Measurements from ENCODE around the gene PLA2R1. TPM values are rescaled to one million over a fixed set of nuclear protein-coding genes. Genes with fewer than 3 reads are reported as not detected.

PLA2R1 gene
- total RNA-seq, 1 experiment from 2014 or later = not detected

DNA sequence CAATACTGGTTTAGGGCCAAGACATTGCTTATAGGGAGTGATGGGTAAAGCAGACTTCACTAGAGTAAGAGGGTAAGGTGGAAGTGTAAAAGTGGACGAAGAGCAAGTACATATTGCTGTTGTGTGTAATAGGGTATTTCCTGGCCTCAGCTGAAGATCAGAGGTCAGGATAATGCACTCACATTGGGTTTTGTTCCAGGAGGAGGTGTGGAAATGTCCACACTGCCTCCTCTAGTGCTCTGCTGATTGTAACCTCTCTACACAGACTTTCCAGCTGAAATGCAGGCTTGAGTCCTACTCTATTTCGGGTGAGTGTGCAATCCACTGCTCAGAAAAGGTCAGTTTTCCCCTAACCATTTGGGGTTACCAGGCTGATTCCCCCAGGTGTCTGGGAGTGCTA, 41.7 kb upstream of the PLA2R1 start:
- intact Hi-C loops (cut with micrococcal nuclease; ENCODE audit: unreplicated experiment) = no loop called here
- Histone ChIP-seq H3K9me3 (ENCODE audit: low read depth, low read length, poor library complexity, severe bottlenecking) (no peaks in the 10 kb centered on the region), H3K36me3 (ENCODE audit: insufficient read depth, low read length, poor library complexity, severe bottlenecking) (no peaks in the 10 kb centered on the region), H3K4me1 (ENCODE audit: insufficient read depth, low read length, poor library complexity, severe bottlenecking) (no peaks in the 10 kb centered on the region), H3K27ac (ENCODE audit: low read depth, low read length, poor library complexity, severe bottlenecking) (no peak overlapping the region), H3K27me3 (replicated peaks; ENCODE audit: insufficient read depth, low read depth, low read length, poor library complexity) (peaks cover 2% of the 10 kb centered on the region), H3K4me3 (ENCODE audit: low read depth, low read length, poor library complexity, severe bottlenecking) (no peak overlapping the region)
- DNase-seq (ENCODE audit: low spot score) = no peak
- ChIA-PET POLR2A (ENCODE audit: low non-redundant PET) (no interaction called here), CTCF (no interaction called here)
- TF ChIP-seq, protein P1, sequence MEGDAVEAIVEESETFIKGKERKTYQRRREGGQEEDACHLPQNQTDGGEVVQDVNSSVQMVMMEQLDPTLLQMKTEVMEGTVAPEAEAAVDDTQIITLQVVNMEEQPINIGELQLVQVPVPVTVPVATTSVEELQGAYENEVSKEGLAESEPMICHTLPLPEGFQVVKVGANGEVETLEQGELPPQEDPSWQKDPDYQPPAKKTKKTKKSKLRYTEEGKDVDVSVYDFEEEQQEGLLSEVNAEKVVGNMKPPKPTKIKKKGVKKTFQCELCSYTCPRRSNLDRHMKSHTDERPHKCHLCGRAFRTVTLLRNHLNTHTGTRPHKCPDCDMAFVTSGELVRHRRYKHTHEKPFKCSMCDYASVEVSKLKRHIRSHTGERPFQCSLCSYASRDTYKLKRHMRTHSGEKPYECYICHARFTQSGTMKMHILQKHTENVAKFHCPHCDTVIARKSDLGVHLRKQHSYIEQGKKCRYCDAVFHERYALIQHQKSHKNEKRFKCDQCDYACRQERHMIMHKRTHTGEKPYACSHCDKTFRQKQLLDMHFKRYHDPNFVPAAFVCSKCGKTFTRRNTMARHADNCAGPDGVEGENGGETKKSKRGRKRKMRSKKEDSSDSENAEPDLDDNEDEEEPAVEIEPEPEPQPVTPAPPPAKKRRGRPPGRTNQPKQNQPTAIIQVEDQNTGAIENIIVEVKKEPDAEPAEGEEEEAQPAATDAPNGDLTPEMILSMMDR (conservative IDR thresholded peaks at IDR 0.05; ENCODE audit: low read depth, low read length) = no peak
- no peak for TF ChIP-seq EZH2 (IDR thresholded peaks at IDR 0.05; ENCODE audit: borderline replicate concordance, low read depth, low read length, poor library complexity, severe bottlenecking)
- no TSS peak for BruUV-seq (replicated peaks)

DNA sequence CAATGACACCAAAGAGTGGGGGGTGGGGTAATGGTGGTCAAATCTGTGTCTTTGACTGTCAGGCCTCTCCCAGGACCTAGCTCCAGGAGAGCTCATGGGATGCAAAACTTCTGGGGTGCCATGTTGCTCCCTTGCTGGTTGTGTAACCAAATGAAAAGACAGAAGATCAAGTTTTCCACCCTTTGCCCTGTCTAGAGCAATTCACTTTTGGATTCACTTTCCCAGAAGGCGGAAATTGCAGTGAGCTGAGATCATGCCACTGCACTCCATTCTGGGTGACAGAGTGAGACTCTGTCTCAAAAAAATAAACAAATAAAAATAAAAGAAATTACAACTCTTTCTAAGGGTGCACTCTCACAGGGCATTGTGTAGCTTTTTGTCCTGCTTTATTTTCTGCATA, 34.9 kb upstream of the PLA2R1 start:
- no peaks in the 10 kb centered on the region for H3K9me3 ChIP-seq (ENCODE audit: low read depth, low read length, poor library complexity, severe bottlenecking)
- no peak overlapping the region for H3K27ac ChIP-seq (ENCODE audit: low read depth, low read length, poor library complexity, severe bottlenecking)
- POLR2A ChIA-PET (ENCODE audit: low non-redundant PET) = no interaction called here
- H3K4me1 ChIP-seq (ENCODE audit: insufficient read depth, low read length, poor library complexity, severe bottlenecking) = no peaks in the 10 kb centered on the region
- H3K4me3 ChIP-seq (ENCODE audit: low read depth, low read length, poor library complexity, severe bottlenecking) = no peak overlapping the region
- intact Hi-C loops (cut with micrococcal nuclease; ENCODE audit: unreplicated experiment) = no loop called here
- BruUV-seq (replicated peaks) = no TSS peak
- TF ChIP-seq, protein P1 (conservative IDR thresholded peaks at IDR 0.05; ENCODE audit: low read depth, low read length) = no peak
- TF ChIP-seq EZH2 (IDR thresholded peaks at IDR 0.05; ENCODE audit: borderline replicate concordance, low read depth, low read length, poor library complexity, severe bottlenecking) = no peak
- H3K27me3 ChIP-seq (replicated peaks; ENCODE audit: insufficient read depth, low read depth, low read length, poor library complexity) = peaks cover 2% of the 10 kb centered on the region
- DNase-seq (ENCODE audit: low spot score) = no peak
- CTCF ChIA-PET = no interaction called here
- H3K36me3 ChIP-seq (ENCODE audit: insufficient read depth, low read length, poor library complexity, severe bottlenecking) = no peaks in the 10 kb centered on the region

DNA sequence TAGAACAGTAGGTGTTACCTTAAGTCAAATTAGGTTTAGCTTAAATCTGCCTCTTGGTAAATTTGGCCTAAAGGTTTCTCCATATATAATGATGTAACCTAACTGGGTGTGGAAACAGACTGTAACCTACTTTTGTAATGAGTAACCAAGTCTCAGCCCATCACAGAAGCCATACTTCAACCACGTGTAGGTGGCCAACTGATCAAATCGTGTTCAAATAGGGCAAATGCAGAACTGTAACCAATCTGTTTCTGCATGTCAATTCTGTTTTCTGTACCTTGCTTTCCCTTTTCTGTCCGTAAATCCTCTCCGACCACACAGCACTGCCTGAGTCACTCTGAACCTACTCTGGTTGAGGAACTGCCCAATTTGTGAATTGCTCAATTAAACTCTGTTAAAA, 34.0 kb upstream of the PLA2R1 start:
- POLR2A ChIA-PET (ENCODE audit: low non-redundant PET) = no interaction called here

More for the DNA sequence above, 34.0 kb upstream of the PLA2R1 start:
- no peaks in the 10 kb centered on the region for H3K36me3 ChIP-seq (ENCODE audit: insufficient read depth, low read length, poor library complexity, severe bottlenecking)
- no peak for DNase-seq (ENCODE audit: low spot score)
- no TSS peak for BruUV-seq (replicated peaks)
- H3K4me3 ChIP-seq (ENCODE audit: low read depth, low read length, poor library complexity, severe bottlenecking) = no peak overlapping the region
- peaks cover 2% of the 10 kb centered on the region for H3K27me3 ChIP-seq (replicated peaks; ENCODE audit: insufficient read depth, low read depth, low read length, poor library complexity)
- no peak for TF ChIP-seq EZH2 (IDR thresholded peaks at IDR 0.05; ENCODE audit: borderline replicate concordance, low read depth, low read length, poor library complexity, severe bottlenecking)
- TF ChIP-seq, protein P1 (conservative IDR thresholded peaks at IDR 0.05; ENCODE audit: low read depth, low read length) = no peak
- H3K4me1 ChIP-seq (ENCODE audit: insufficient read depth, low read length, poor library complexity, severe bottlenecking) = no peaks in the 10 kb centered on the region
- CTCF ChIA-PET = no interaction called here
- H3K9me3 ChIP-seq (ENCODE audit: low read depth, low read length, poor library complexity, severe bottlenecking) = no peaks in the 10 kb centered on the region
- intact Hi-C loops (cut with micrococcal nuclease; ENCODE audit: unreplicated experiment) = no loop called here
- no peak overlapping the region for H3K27ac ChIP-seq (ENCODE audit: low read depth, low read length, poor library complexity, severe bottlenecking)
